Keratinocyte (primary cell): ENCODE data around the gene PURA. TPM values are rescaled to one million over a fixed set of nuclear protein-coding genes. Genes with fewer than 3 reads are reported as not detected.

Experiments
- DNase-seq: peaks from one replicate; pipeline ENCODE4 v3.0.0-alpha.2; 2011; ENCODE audit warnings: low read depth, missing footprints, low spot score
- FAIRE-seq: peaks from 2 replicates; lab custom pipeline; 2011; peaks lifted over from hg19 to GRCh38; lab: Jason Lieb, UNC
- H2AFZ ChIP-seq: 2 replicates; pipeline ENCODE4 v1.6.0; 2012; ENCODE audit warnings: low read length, control low read depth, inconsistent platforms; ENCODE audit not compliant: control insufficient read depth
- H3K27ac ChIP-seq: 2 replicates; pipeline ENCODE4 v1.5.1; 2011; ENCODE audit warnings: low read length; ENCODE audit not compliant: control insufficient read depth, insufficient read depth
- H3K27me3 ChIP-seq: 3 replicates; pipeline ENCODE4 v1.6.0; 2011; ENCODE audit warnings: low read length; ENCODE audit not compliant: control insufficient read depth, insufficient read depth; ENCODE audit errors: extremely low read depth
- H3K36me3 ChIP-seq, 2 experiments: 2 replicates in 1 of 2; 3 replicates in 1 of 2; pipeline ENCODE4 v1.5.1; 2011; ENCODE audit warnings: low read length in 2 of 2, mild to moderate bottlenecking in 1 of 2; ENCODE audit not compliant: control insufficient read depth in 2 of 2, insufficient read depth in 2 of 2; ENCODE audit errors: extremely low read depth in 1 of 2
- H3K4me1 ChIP-seq: 3 replicates; pipeline ENCODE4 v1.5.1; 2011; ENCODE audit warnings: low read length; ENCODE audit not compliant: control insufficient read depth, insufficient read depth; ENCODE audit errors: extremely low read depth
- H3K4me2 ChIP-seq: 3 replicates; pipeline ENCODE4 v1.6.0; 2011; ENCODE audit warnings: low read depth, low read length; ENCODE audit not compliant: control insufficient read depth, insufficient read depth; ENCODE audit errors: extremely low read depth
- H3K4me3 ChIP-seq, 3 experiments: fragments of 200-600 bp in 1 of 3; sonication (generic) in 1 of 3; 2 replicates in 2 of 3; 3 replicates in 1 of 3; pipeline ENCODE4 v1.5.1; 2011 to 2016; ENCODE audit warnings: low read length in 3 of 3, mild to moderate bottlenecking in 3 of 3, control low read depth in 2 of 3, inconsistent platforms in 1 of 3, low read depth in 1 of 3, mixed read lengths in 1 of 3, mixed run types in 1 of 3, moderate library complexity in 1 of 3; ENCODE audit not compliant: control insufficient read depth in 2 of 3, insufficient read depth in 2 of 3; ENCODE audit errors: extremely low read depth in 1 of 3
- H3K79me2 ChIP-seq: 2 replicates; pipeline ENCODE4 v1.6.0; 2012; ENCODE audit warnings: low read length; ENCODE audit not compliant: control insufficient read depth, insufficient read depth
- H3K9ac ChIP-seq: 3 replicates; pipeline ENCODE4 v1.6.0; 2011; ENCODE audit warnings: low read length; ENCODE audit not compliant: control insufficient read depth, insufficient read depth; ENCODE audit errors: extremely low read depth
- H3K9me1 ChIP-seq: 3 replicates; pipeline ENCODE4 v1.6.0; 2011; ENCODE audit warnings: low read length; ENCODE audit not compliant: control insufficient read depth, insufficient read depth; ENCODE audit errors: extremely low read depth
- H3K9me3 ChIP-seq: 2 replicates; pipeline ENCODE4 v1.5.1; 2012; ENCODE audit warnings: low read depth, low read length; ENCODE audit not compliant: control insufficient read depth
- H4K20me1 ChIP-seq: 3 replicates; pipeline ENCODE4 v1.6.0; 2011; ENCODE audit warnings: low read length; ENCODE audit not compliant: control insufficient read depth, insufficient read depth; ENCODE audit errors: extremely low read depth
- CTCF ChIP-seq, 3 experiments: IDR thresholded peaks in 1 of 3; conservative IDR thresholded peaks in 1 of 3; optimal IDR thresholded peaks in 1 of 3; 2 replicates in 2 of 3; 3 replicates in 1 of 3; pipeline versions ENCODE3 to v1.5.1; 2011; ENCODE audit warnings: low read length in 3 of 3, mild to moderate bottlenecking in 3 of 3, moderate library complexity in 2 of 3, control low read depth in 1 of 3, inconsistent platforms in 1 of 3; ENCODE audit not compliant: insufficient read depth in 2 of 3; ENCODE audit errors: extremely low read depth in 1 of 3
- EZH2 ChIP-seq: IDR thresholded peaks from one replicate; pipeline ENCODE4 v1.6.1; 2012; ENCODE audit warnings: inconsistent platforms, mild to moderate bottlenecking, low read length, moderate library complexity
- dilution Hi-C: fragments of 300-500 bp; cut with MboI; formaldehyde crosslinking; loops from one replicate; pipeline ENCODE4 v1.7.0; 2020; ENCODE audit warnings: low sequenced_read_pairs; ENCODE audit not compliant: extremely low pct_ligation_motif_present
- polyA plus RNA-seq, 5 experiments: library from polyadenylated mRNA; depleted of rRNA in 3 of 5; stranded (reverse) in 3 of 5; stranded (forward) in 1 of 5; unstranded in 1 of 5; fragments of >200 nt; gene quantifications; 1 replicate in 1 of 5; 2 replicates in 3 of 5; 3 replicates in 1 of 5; pipeline versions ENCODE4 v1.2.1 to v1.2.3, GENCODE V29; 2011 to 2012; ENCODE audit warnings: missing spikeins in 2 of 5, low read depth in 1 of 5, low replicate concordance in 1 of 5

PURA gene
- polyA plus RNA-seq, 1 donor (not counting 4 experiments of a cell fraction or from before 2014, with no cell fraction given), result 4.1 TPM

GRCh38 chr5:140166911-140167310 lies 53.0 kb downstream of the PURA start:
- no peaks in the 10 kb centered on the region for H3K36me3 ChIP-seq
- H3K79me2 ChIP-seq, result no peaks in the 10 kb centered on the region
- H3K9me1 ChIP-seq, result no peaks in the 10 kb centered on the region
- dilution Hi-C loops, result loop anchor here (25.0 kb wide), 1 partner anchor 105 kb away; no protein-coding TSS in a partner anchor
- H3K9ac ChIP-seq, result no peak overlapping the region
- TF ChIP-seq EZH2 (no peak), CTCF (optimal IDR thresholded peaks at IDR 0.05 in 1 of 3, IDR thresholded peaks at IDR 0.05 in 1 of 3, conservative IDR thresholded peaks at IDR 0.05 in 1 of 3; ENCODE audit: extremely low read depth in 1 of 3, insufficient read depth in 2 of 3, low read length in 3 of 3) (no peak)
- no peak for FAIRE-seq
- no peaks in the 10 kb centered on the region for H3K4me1 ChIP-seq
- H3K27me3 ChIP-seq, result no peaks in the 10 kb centered on the region
- no peaks in the 10 kb centered on the region for H3K9me3 ChIP-seq
- no peak for DNase-seq
- no peak overlapping the region for H3K27ac ChIP-seq
- no peak overlapping the region for H2AFZ ChIP-seq
- no peak overlapping the region for H3K4me3 ChIP-seq
- no peaks in the 10 kb centered on the region for H4K20me1 ChIP-seq
- H3K4me2 ChIP-seq, result no peak overlapping the region

GRCh38 chr5:140168371-140168770 lies 54.5 kb downstream of the PURA start:
- no peaks in the 10 kb centered on the region for H3K4me1 ChIP-seq
- no peak overlapping the region for H3K9ac ChIP-seq
- FAIRE-seq, result no peak
- no peaks in the 10 kb centered on the region for H4K20me1 ChIP-seq
- no peaks in the 10 kb centered on the region for H3K36me3 ChIP-seq
- dilution Hi-C loops, result loop anchor here (25.0 kb wide), 1 partner anchor 106 kb away; no protein-coding TSS in a partner anchor
- no peaks in the 10 kb centered on the region for H3K79me2 ChIP-seq
- no peak for TF ChIP-seq EZH2
- TF ChIP-seq CTCF (optimal IDR thresholded peaks at IDR 0.05 in 1 of 3, IDR thresholded peaks at IDR 0.05 in 1 of 3, conservative IDR thresholded peaks at IDR 0.05 in 1 of 3; ENCODE audit: extremely low read depth in 1 of 3, insufficient read depth in 2 of 3, low read length in 3 of 3), result no peak
- H3K27ac ChIP-seq, result no peak overlapping the region
- no peak overlapping the region for H2AFZ ChIP-seq
- DNase-seq, result no peak
- no peaks in the 10 kb centered on the region for H3K27me3 ChIP-seq
- H3K9me1 ChIP-seq, result no peaks in the 10 kb centered on the region
- no peak overlapping the region for H3K4me2 ChIP-seq
- no peak overlapping the region for H3K4me3 ChIP-seq
- no peaks in the 10 kb centered on the region for H3K9me3 ChIP-seq
